HUES6 (cell line): ENCODE data around the gene RIN3.
"Not testable (repeated sequence)": the region's sequence is repeated elsewhere in the genome, so short reads cannot be mapped to it uniquely, and the experiment has no call there.

ENCODE experiments used
- H3K27ac ChIP-seq: 2 replicates; pipeline ENCODE4 v1.7.0; 2013; ENCODE audit warnings: low read depth, mild to moderate bottlenecking, low read length, inconsistent platforms
- H3K27me3 ChIP-seq: 2 replicates; pipeline ENCODE4 v1.6.1; 2013; ENCODE audit warnings: low read length; ENCODE audit not compliant: control insufficient read depth, insufficient read depth
- H3K36me3 ChIP-seq: 2 replicates; pipeline ENCODE4 v1.6.1; 2013; ENCODE audit warnings: low read length; ENCODE audit not compliant: control insufficient read depth, insufficient read depth
- H3K4me1 ChIP-seq: 2 replicates; pipeline ENCODE4 v1.6.1; 2013; ENCODE audit warnings: low read length; ENCODE audit not compliant: control insufficient read depth, insufficient read depth
- H3K4me3 ChIP-seq: 2 replicates; pipeline ENCODE4 v1.5.1; 2013; ENCODE audit warnings: low read depth, low read length
- H3K9ac ChIP-seq: one replicate; pipeline ENCODE4 v1.6.1; 2013; ENCODE audit warnings: mild to moderate bottlenecking, low read length
- H3K9me3 ChIP-seq: 2 replicates; pipeline ENCODE4 v1.6.1; 2013; ENCODE audit warnings: low read depth, low read length; ENCODE audit not compliant: control insufficient read depth, insufficient read depth

RIN3 gene

DNA sequence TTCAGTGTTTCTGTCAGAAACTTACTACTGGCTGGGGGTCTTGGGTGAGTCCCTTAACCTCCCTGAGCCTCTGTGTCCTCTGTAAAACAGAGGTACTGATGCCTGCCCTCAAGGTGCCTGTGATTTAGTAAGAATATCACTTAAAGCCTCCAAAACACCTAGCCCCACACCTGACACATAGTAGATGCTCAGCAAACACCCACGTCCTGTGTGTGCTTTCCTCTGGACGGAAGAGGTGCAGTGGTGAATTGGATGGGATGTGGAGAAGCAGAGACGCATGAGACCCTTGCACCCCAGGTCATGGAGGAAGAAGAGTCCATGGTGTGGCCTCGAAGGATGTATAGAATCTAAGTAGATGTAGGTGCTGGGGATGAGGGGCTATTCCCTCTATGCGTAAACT lies 124.3 kb downstream of the RIN3 start:
- H3K9ac ChIP-seq = no peak overlapping the region
- H3K9me3 ChIP-seq = no peaks in the 10 kb centered on the region
- no peak overlapping the region for H3K27ac ChIP-seq

GRCh38 chr14:92638266-92638665 lies 124.7 kb downstream of the RIN3 start:
- Histone ChIP-seq H3K9me3 (no peaks in the 10 kb centered on the region), H3K4me1 (peaks cover 7% of the 10 kb centered on the region), H3K4me3 (no peak overlapping the region), H3K36me3 (no peaks in the 10 kb centered on the region), H3K27me3 (no peaks in the 10 kb centered on the region), H3K27ac (no peak overlapping the region), H3K9ac (no peak overlapping the region)

More for the DNA sequence above, 124.3 kb downstream of the RIN3 start:
- Histone ChIP-seq H3K27me3 (no peaks in the 10 kb centered on the region), H3K4me3 (no peak overlapping the region), H3K36me3 (no peaks in the 10 kb centered on the region), H3K4me1 (peaks cover 7% of the 10 kb centered on the region)

- no peaks in the 10 kb centered on the region for H3K27me3 ChIP-seq
- H3K9ac ChIP-seq = no peak overlapping the region
- H3K4me1 ChIP-seq = peaks cover 7% of the 10 kb centered on the region
- H3K9me3 ChIP-seq = no peaks in the 10 kb centered on the region
- no peaks in the 10 kb centered on the region for H3K36me3 ChIP-seq
- H3K4me3 ChIP-seq = no peak overlapping the region
- H3K27ac ChIP-seq = no peak overlapping the region
These were observed 125.3 kb downstream of the RIN3 start for GRCh38 chr14:92638904-92639303.

- H3K4me1 ChIP-seq, H3K27me3 ChIP-seq, H3K4me3 ChIP-seq, H3K36me3 ChIP-seq, H3K9me3 ChIP-seq, H3K27ac ChIP-seq, H3K9ac ChIP-seq: not testable (repeated sequence)
These were observed 126.0 kb downstream of the RIN3 start for GRCh38 chr14:92639472-92640117.

DNA sequence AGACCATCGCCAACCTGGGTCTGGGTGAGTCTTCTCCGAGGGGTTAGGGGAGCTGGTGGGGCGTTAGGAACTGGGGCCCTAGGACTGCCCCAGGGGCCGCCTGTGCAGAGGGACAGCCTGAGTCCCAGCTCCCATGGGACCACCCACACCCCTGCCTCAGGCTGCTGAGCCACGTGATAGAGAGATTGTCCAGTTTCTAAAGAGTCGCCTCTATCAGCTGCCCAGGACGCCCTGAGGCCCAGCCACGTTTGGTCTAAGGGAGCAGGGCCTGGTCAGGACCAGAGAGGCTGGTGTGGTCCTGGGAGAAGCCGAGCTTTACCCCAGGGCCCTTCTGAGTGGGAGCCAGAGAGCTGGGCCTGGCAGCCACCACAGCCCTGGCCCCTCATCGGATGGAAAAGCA lies 127.7 kb downstream of the RIN3 start:
- Histone ChIP-seq H3K4me1 (peaks cover 7% of the 10 kb centered on the region), H3K4me3 (no peak overlapping the region), H3K36me3 (no peaks in the 10 kb centered on the region), H3K9me3 (peaks cover 6% of the 10 kb centered on the region; the same call in 1 of the 2 replicates), H3K27me3 (no peaks in the 10 kb centered on the region), H3K9ac (no peak overlapping the region), H3K27ac (no peak overlapping the region)

- Histone ChIP-seq H3K4me1 (no peaks in the 10 kb centered on the region), H3K27ac (no peak overlapping the region), H3K36me3 (no peaks in the 10 kb centered on the region)
These were observed 130.8 kb downstream of the RIN3 start for GRCh38 chr14:92644171-92644969.

GRCh38 chr14:92644970-92645515 lies 131.5 kb downstream of the RIN3 start:
- H3K36me3 ChIP-seq = no peaks in the 10 kb centered on the region
- H3K4me1 ChIP-seq = no peaks in the 10 kb centered on the region
- peaks cover 6% of the 10 kb centered on the region; the same call in 1 of the 2 replicates for H3K9me3 ChIP-seq
- no peak overlapping the region for H3K27ac ChIP-seq
- H3K4me3 ChIP-seq = no peak overlapping the region
- H3K27me3 ChIP-seq = no peaks in the 10 kb centered on the region
- H3K9ac ChIP-seq = no peak overlapping the region

More at GRCh38 chr14:92644171-92644969, 130.8 kb downstream of the RIN3 start:
- peaks cover 6% of the 10 kb centered on the region; the same call in 1 of the 2 replicates for H3K9me3 ChIP-seq
- H3K27me3 ChIP-seq = no peaks in the 10 kb centered on the region
- H3K9ac ChIP-seq = no peak overlapping the region
- no peak overlapping the region for H3K4me3 ChIP-seq

DNA sequence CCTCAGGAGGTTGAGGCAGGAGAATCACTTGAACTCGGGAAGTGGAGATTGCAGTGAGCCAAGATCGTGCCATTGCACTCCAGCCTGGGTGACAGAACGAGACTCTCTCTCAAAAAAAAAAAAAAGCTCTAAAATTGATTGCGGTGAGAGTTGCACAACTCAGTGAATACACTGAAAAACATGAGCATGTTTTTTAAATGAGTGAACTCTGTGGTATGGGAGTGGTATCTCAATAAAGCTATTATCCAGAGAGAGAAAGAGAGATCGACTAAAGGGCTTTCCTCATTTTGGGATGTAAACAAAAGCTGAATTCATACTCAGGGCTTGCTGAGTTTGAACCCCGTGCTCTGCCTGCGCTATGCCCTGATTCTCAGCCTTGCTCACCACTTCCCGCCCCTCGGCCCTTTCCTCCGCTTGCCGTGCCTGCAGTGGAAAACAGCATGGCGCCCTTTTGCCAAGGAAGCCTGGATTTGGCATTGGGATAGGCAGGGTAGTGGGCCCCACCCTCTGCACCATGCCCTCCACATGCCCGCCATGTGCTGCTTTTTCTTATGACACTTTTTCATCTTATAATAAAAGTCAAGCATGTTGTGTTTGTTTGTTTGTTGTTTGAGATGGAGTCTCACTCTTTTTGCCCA lies 132.4 kb downstream of the RIN3 start:
- H3K9me3 ChIP-seq = peaks cover 6% of the 10 kb centered on the region; the same call in 1 of the 2 replicates
- H3K4me1 ChIP-seq = no peaks in the 10 kb centered on the region
- no peaks in the 10 kb centered on the region for H3K36me3 ChIP-seq
- no peak overlapping the region for H3K27ac ChIP-seq
- H3K4me3 ChIP-seq = no peak overlapping the region
- H3K27me3 ChIP-seq = no peaks in the 10 kb centered on the region
- H3K9ac ChIP-seq = no peak overlapping the region

GRCh38 chr14:92646952-92647796 lies 133.6 kb downstream of the RIN3 start:
- no peak overlapping the region for H3K27ac ChIP-seq
- no peaks in the 10 kb centered on the region for H3K4me1 ChIP-seq
- no peaks in the 10 kb centered on the region for H3K36me3 ChIP-seq
- no peaks in the 10 kb centered on the region for H3K27me3 ChIP-seq
- H3K9ac ChIP-seq = no peak overlapping the region
- no peak overlapping the region for H3K4me3 ChIP-seq
- peaks cover 6% of the 10 kb centered on the region; the same call in 1 of the 2 replicates for H3K9me3 ChIP-seq

- H3K27ac ChIP-seq = no peak overlapping the region
- no peaks in the 10 kb centered on the region for H3K27me3 ChIP-seq
- H3K9ac ChIP-seq = no peak overlapping the region
- H3K36me3 ChIP-seq = no peaks in the 10 kb centered on the region
- H3K9me3 ChIP-seq = peaks cover 6% of the 10 kb centered on the region; the same call in 1 of the 2 replicates
- no peak overlapping the region for H3K4me3 ChIP-seq
- no peaks in the 10 kb centered on the region for H3K4me1 ChIP-seq
These were observed 134.3 kb downstream of the RIN3 start for GRCh38 chr14:92647797-92648279.
